GM12878 (cell line): ENCODE measurements around the gene UBE2L5. TPM values are rescaled to one million over a fixed set of nuclear protein-coding genes. Genes with fewer than 3 reads are reported as not detected.

Experiments
- CBX5 ChIP-seq: sonication (generic); IDR thresholded peaks from 2 replicates; pipeline ENCODE4 v1.6.1; 2016; ENCODE audit warnings: low read depth, moderate library complexity, mild to moderate bottlenecking, inconsistent platforms
- CUX1 ChIP-seq: IDR thresholded peaks from 2 replicates; pipeline ENCODE4 v1.6.1; 2012; ENCODE audit warnings: improper control_type of control experiment, low read depth, low read length; ENCODE audit not compliant: insufficient replicate concordance
- E4F1 ChIP-seq: fragments of 450-650 bp; IDR thresholded peaks from 2 replicates; pipeline ENCODE4 v1.6.1; 2018; ENCODE audit warnings: borderline replicate concordance, mild to moderate bottlenecking; ENCODE audit not compliant: partially characterized antibody
- HSF1 ChIP-seq: fragments of 150-350 bp; IDR thresholded peaks from 2 replicates; pipeline ENCODE4 v1.6.1; 2014; ENCODE audit warnings: mild to moderate bottlenecking, low read depth, low read length
- POLR2A ChIP-seq: IDR thresholded peaks from 2 replicates; pipeline ENCODE4 v1.6.1; 2011; ENCODE audit warnings: low read depth, mild to moderate bottlenecking, low read length
- YY1 ChIP-seq: IDR thresholded peaks from 2 replicates; pipeline ENCODE4 v1.6.1; 2011; ENCODE audit warnings: low read depth, mild to moderate bottlenecking, low read length
- ZBTB40 ChIP-seq: fragments of 450-650 bp; IDR thresholded peaks from 2 replicates; pipeline ENCODE4 v1.6.1; 2016; ENCODE audit warnings: mild to moderate bottlenecking, moderate library complexity, borderline replicate concordance
- ZNF207 ChIP-seq: fragments of 450-650 bp; IDR thresholded peaks from 2 replicates; pipeline ENCODE4 v1.6.1; 2014; ENCODE audit warnings: antibody characterized with exemption, mild to moderate bottlenecking, borderline replicate concordance
- polyA plus RNA-seq, 11 experiments: library from polyadenylated mRNA; depleted of rRNA in 4 of 11; unstranded in 6 of 11; stranded (reverse) in 5 of 11; fragments of >200 nt; fragmentation: Nextera tagmentation in 4 of 11; fragmentation: Illumina TruSeq in 1 of 11; extraction: Ambion mirVana in 4 of 11; extraction: Trizol in 1 of 11; gene quantifications; 1 replicate in 1 of 11; 2 replicates in 10 of 11; pipeline versions ENCODE4 v1.2.1 to v1.2.3, GENCODE V29; 2011 to 2016; ENCODE audit warnings: inconsistent platforms in 2 of 11, missing spikeins in 2 of 11, low read depth in 1 of 11
- total RNA-seq, 4 experiments: library from RNA; depleted of rRNA in 3 of 4; stranded (reverse); fragments of >200 nt in 3 of 4; fragmentation: Illumina TruSeq in 1 of 4; extraction: Trizol in 1 of 4; gene quantifications; 2 replicates each; pipeline versions ENCODE4 v1.2.1 to v1.2.3, GENCODE V29; 2013 to 2021
- TF ChIP-seq, protein P1 (sequence below): IDR thresholded peaks from 2 replicates; pipeline ENCODE4 v1.6.1; 2011; ENCODE audit warnings: mild to moderate bottlenecking, low read depth, low read length, moderate library complexity; ENCODE audit not compliant: insufficient replicate concordance
- TF ChIP-seq, protein P2 (sequence below), 3 experiments: IDR thresholded peaks in 2 of 3; conservative IDR thresholded peaks in 1 of 3; 2 replicates each; pipeline ENCODE4 v1.5.1; 2011; ENCODE audit warnings: low read depth in 3 of 3, low read length in 3 of 3, mild to moderate bottlenecking in 3 of 3, control low read depth in 2 of 3, moderate library complexity in 2 of 3, inconsistent platforms in 1 of 3, mixed read lengths in 1 of 3; ENCODE audit not compliant: control insufficient read depth in 2 of 3, insufficient read depth in 1 of 3; ENCODE audit errors: extremely low read depth in 1 of 3

Gene UBE2L5
- total and polyA plus RNA-seq, 10 of the 15 experiments (the other 5 are each of a cell fraction or from before 2014, with no cell fraction given) = 0.03 to 1.1 (median 0.19) TPM; not detected in 2

DNA sequence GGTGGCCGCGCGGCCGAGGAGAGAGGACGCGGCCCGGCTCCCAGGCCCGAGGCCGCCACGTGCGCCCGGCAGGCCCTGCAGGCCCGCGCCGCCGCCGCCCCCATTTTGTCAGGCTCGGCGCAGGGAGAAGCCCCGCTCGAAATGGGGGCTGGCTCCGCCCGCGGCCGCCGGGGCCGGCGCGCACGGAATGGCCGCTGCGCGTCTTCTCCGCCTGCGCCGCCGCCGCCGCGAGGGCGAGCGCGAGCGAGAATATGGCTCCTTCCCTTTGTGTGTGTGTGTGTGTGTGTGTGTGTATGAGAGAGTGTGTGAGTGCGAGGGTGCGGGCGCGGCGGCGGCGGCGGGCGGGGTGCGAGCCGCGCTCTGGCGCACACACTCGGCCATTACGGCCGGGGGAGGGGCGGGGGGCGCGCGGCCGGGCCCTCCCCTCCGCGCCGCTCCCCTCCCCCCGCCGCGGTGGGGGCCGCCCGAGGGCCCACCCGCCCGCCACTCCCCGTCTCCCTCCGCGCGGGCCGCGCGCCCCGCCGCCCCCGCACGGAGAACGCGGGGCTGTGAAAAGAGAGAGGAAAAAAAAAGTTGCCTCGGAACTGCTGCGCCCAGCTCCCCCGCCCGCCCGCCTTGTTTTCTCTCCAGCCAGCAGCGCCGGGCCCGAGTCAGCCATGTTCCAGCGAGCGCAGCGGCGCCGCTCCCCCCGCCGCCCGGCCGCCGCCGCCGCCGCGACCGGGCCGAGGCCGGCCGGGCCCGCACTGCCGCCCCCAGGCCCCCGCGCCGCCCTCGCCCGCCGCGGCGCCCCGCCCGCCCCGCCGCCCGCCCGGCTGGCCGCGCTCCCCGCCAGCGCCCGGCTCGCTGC lies 42.4 kb downstream of the UBE2L5 start (continued):
- no peak for TF ChIP-seq ZBTB40
- TF ChIP-seq E4F1 = no peak
- 0 out of 2 replicates have a peak, but pooled peaks have one; percentile 5 for TF ChIP-seq CBX5
- TF ChIP-seq, protein P1, sequence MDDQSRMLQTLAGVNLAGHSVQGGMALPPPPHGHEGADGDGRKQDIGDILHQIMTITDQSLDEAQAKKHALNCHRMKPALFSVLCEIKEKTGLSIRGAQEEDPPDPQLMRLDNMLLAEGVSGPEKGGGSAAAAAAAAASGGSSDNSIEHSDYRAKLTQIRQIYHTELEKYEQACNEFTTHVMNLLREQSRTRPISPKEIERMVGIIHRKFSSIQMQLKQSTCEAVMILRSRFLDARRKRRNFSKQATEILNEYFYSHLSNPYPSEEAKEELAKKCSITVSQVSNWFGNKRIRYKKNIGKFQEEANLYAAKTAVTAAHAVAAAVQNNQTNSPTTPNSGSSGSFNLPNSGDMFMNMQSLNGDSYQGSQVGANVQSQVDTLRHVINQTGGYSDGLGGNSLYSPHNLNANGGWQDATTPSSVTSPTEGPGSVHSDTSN = no peak
- TF ChIP-seq, protein P2, sequence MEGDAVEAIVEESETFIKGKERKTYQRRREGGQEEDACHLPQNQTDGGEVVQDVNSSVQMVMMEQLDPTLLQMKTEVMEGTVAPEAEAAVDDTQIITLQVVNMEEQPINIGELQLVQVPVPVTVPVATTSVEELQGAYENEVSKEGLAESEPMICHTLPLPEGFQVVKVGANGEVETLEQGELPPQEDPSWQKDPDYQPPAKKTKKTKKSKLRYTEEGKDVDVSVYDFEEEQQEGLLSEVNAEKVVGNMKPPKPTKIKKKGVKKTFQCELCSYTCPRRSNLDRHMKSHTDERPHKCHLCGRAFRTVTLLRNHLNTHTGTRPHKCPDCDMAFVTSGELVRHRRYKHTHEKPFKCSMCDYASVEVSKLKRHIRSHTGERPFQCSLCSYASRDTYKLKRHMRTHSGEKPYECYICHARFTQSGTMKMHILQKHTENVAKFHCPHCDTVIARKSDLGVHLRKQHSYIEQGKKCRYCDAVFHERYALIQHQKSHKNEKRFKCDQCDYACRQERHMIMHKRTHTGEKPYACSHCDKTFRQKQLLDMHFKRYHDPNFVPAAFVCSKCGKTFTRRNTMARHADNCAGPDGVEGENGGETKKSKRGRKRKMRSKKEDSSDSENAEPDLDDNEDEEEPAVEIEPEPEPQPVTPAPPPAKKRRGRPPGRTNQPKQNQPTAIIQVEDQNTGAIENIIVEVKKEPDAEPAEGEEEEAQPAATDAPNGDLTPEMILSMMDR (IDR thresholded peaks at IDR 0.05 in 2 of 3, conservative IDR thresholded peaks at IDR 0.05 in 1 of 3; ENCODE audit: control insufficient read depth in 2 of 3, extremely low read depth in 1 of 3, insufficient read depth in 1 of 3, low read depth in 3 of 3, low read length in 3 of 3) = no peak
- TF ChIP-seq YY1 = peak; percentile 96
- TF ChIP-seq ZNF207 = no peak
- TF ChIP-seq HSF1 = no peak
- TF ChIP-seq CUX1 = no peak
- TF ChIP-seq POLR2A = peak; percentile 79
